ENCODE data around the gene SYNGR1.

DNA sequence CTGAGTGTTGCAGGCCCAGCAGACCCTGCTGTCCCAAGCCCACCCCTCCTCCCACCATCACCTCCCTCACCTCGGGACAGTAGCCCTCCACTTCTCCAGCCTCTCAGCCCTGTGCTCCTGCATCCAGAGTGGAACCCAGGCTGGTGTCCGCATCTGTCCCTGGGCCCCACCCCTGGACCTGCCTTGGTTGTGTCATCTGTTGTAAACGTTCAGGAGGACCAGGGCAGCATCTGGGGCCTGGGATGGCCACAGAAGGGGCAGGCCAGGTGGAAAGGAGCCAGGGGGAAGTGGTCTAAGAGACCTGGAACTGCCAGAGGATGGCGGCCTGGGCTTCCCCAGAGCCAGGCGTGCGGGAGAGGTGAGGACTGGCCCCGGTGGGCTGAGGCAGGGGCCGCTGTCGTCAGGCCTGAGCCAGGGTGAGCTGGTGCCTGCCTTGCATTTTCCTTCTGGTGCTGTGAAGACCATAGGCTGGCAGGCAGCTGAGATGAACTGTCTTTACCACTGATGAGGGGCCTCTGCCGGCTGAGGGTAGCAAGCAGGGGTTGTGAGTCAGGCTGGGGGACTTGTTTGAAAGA lies 80.9 kb downstream of the SYNGR1 start:
- TF ChIP-seq RAD21 (IDR thresholded peaks at IDR 0.05; ENCODE audit: low read depth): no peak
- TF ChIP-seq CEBPB (IDR thresholded peaks at IDR 0.05): no peak
- TF ChIP-seq NFIC (IDR thresholded peaks at IDR 0.05): no peak
- TF ChIP-seq, protein P1, sequence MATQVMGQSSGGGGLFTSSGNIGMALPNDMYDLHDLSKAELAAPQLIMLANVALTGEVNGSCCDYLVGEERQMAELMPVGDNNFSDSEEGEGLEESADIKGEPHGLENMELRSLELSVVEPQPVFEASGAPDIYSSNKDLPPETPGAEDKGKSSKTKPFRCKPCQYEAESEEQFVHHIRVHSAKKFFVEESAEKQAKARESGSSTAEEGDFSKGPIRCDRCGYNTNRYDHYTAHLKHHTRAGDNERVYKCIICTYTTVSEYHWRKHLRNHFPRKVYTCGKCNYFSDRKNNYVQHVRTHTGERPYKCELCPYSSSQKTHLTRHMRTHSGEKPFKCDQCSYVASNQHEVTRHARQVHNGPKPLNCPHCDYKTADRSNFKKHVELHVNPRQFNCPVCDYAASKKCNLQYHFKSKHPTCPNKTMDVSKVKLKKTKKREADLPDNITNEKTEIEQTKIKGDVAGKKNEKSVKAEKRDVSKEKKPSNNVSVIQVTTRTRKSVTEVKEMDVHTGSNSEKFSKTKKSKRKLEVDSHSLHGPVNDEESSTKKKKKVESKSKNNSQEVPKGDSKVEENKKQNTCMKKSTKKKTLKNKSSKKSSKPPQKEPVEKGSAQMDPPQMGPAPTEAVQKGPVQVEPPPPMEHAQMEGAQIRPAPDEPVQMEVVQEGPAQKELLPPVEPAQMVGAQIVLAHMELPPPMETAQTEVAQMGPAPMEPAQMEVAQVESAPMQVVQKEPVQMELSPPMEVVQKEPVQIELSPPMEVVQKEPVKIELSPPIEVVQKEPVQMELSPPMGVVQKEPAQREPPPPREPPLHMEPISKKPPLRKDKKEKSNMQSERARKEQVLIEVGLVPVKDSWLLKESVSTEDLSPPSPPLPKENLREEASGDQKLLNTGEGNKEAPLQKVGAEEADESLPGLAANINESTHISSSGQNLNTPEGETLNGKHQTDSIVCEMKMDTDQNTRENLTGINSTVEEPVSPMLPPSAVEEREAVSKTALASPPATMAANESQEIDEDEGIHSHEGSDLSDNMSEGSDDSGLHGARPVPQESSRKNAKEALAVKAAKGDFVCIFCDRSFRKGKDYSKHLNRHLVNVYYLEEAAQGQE (IDR thresholded peaks at IDR 0.05; ENCODE audit: low read depth): no peak
- no peak for TF ChIP-seq FOXM1 (IDR thresholded peaks at IDR 0.05; ENCODE audit: borderline replicate concordance, low read depth)
- TF ChIP-seq, protein P2, sequence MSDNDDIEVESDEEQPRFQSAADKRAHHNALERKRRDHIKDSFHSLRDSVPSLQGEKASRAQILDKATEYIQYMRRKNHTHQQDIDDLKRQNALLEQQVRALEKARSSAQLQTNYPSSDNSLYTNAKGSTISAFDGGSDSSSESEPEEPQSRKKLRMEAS (IDR thresholded peaks at IDR 0.05): no peak
- TF ChIP-seq EP300 (IDR thresholded peaks at IDR 0.05; ENCODE audit: borderline replicate concordance): no peak
- TF ChIP-seq TCF12 (IDR thresholded peaks at IDR 0.05; ENCODE audit: low read depth): no peak
- no peak for TF ChIP-seq TAF1 (IDR thresholded peaks at IDR 0.05; ENCODE audit: low read depth)
- no peak for TF ChIP-seq YY1 (IDR thresholded peaks at IDR 0.05; ENCODE audit: low read depth)
- TF ChIP-seq CREB1 (IDR thresholded peaks at IDR 0.05; ENCODE audit: low read depth): no peak
- TF ChIP-seq TEAD4 (IDR thresholded peaks at IDR 0.05): no peak
- TF ChIP-seq, protein P3, sequence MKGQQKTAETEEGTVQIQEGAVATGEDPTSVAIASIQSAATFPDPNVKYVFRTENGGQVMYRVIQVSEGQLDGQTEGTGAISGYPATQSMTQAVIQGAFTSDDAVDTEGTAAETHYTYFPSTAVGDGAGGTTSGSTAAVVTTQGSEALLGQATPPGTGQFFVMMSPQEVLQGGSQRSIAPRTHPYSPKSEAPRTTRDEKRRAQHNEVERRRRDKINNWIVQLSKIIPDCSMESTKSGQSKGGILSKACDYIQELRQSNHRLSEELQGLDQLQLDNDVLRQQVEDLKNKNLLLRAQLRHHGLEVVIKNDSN (IDR thresholded peaks at IDR 0.05): no peak
